GM12864 (cell line): ENCODE data around the gene FAM53A.
"Not testable (repeated sequence)": the region's sequence is repeated elsewhere in the genome, so short reads cannot be mapped to it uniquely, and the experiment has no call there.

Source experiments
- DNase-seq: peaks from one replicate; pipeline ENCODE4 v3.0.0-alpha.2; 2011; ENCODE audit warnings: low read depth
- H3K4me3 ChIP-seq: 2 replicates; pipeline ENCODE4 v1.5.1; 2011; ENCODE audit warnings: mild to moderate bottlenecking, low read depth, low read length, control low read depth
- TF ChIP-seq, protein P1 (sequence below): IDR thresholded peaks from 2 replicates; pipeline ENCODE4 v1.5.1; 2011; ENCODE audit warnings: low read depth, mild to moderate bottlenecking, moderate library complexity, low read length, control low read depth, inconsistent platforms; ENCODE audit errors: missing control alignments

The FAM53A gene

DNA sequence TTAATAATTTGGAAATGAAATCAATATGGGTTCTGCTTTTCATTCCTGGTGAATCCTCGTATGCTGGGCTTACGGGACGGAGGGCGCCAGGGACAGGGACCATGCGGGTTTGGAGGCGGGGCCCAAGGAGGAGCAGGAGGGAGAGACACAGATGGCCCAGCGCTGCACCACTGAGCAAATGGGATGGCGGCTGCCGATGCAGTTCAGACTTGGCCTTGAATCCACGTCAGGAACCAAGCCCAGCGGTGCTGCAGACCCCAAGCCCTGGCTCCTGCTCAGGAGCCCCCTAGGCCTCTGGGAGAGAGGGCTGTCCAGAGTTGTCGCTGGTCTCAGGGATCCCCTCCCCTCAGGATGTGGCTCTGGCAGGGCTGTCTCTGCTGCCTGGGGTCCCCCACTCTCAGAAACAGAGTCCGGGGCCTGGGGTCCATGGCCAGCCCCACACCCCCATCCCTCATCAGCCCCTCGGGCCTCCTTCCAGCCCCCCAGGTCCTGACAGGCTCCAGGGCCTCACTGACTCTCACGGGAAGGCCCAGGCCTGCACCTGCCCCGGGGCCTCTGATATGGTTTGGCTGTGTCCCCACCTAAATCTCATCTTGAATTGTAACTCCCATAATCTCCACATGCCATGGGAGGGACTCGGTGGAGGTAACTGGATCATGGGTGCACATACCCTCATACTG, 75.2 kb downstream of the FAM53A start:
- no peak for DNase-seq
- TF ChIP-seq, protein P1, sequence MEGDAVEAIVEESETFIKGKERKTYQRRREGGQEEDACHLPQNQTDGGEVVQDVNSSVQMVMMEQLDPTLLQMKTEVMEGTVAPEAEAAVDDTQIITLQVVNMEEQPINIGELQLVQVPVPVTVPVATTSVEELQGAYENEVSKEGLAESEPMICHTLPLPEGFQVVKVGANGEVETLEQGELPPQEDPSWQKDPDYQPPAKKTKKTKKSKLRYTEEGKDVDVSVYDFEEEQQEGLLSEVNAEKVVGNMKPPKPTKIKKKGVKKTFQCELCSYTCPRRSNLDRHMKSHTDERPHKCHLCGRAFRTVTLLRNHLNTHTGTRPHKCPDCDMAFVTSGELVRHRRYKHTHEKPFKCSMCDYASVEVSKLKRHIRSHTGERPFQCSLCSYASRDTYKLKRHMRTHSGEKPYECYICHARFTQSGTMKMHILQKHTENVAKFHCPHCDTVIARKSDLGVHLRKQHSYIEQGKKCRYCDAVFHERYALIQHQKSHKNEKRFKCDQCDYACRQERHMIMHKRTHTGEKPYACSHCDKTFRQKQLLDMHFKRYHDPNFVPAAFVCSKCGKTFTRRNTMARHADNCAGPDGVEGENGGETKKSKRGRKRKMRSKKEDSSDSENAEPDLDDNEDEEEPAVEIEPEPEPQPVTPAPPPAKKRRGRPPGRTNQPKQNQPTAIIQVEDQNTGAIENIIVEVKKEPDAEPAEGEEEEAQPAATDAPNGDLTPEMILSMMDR = no peak
- H3K4me3 ChIP-seq = no peak overlapping the region

DNA sequence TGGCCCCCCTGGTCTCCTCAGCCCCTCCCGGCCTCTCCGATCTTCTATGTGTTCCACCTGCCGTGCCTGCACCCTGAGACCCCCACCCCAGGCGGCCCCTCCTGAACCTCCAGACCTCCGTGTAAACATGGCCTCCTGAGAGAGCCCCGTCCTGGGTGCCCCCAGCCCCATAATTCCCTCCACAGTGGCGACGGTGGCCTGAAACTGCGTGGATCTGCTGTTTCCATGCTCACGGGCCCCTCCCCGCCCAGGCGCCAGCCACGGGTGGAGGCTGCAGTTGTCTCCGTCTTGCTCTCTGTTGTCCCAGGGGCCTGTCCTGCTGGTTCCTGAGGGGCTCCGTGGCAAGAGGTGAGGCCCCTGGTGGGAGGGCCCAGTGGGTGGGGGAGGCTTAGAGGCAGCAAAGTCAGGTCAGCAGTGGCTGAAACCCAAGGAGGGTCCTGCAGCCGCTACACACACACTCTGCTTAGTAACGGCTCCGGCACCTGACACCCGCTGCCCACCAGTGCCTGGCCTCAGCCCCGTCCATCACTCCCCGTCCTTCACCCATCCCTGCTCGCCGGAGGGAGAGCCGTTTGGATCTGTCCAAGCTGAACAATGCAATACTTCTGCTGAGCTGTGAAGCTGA, 75.8 kb downstream of the FAM53A start:
- no peak overlapping the region for H3K4me3 ChIP-seq
- TF ChIP-seq, protein P1 = no peak
- no peak for DNase-seq

DNA sequence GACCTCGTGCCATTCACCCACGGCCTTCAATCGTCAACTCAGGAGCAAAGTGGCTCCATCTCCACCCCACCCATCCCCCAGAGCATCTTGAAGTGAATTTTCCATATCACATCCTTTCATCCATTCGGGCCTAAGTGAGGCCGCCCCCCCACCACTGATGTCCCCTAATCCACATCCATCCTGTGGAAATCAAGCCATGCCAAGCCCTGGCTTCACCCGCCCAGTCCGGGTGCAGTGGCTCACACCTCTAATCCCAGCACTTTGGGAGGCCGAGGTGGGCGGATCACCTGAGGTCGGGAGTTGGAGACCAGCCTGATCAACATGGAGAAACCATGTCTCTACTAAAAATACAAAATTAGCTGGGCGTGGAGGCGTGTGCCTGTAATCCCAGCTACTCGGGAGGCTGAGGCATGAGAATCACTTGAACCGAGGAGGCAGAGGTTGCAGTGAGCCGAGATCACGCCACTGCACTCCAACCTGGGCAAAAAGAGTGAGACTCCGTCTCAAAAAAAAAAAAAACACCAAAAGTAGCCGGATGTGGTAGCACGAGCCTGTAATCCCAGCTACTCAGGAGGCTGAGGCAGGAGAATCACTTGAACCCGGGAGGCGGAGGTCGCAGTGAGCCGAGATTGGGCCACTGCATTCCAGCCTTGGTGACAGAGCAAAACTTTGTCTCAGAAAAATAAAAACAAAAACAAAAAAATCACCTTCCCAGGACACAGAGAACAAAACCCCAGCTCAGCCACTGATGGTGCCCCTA, 76.5 kb downstream of the FAM53A start:
- H3K4me3 ChIP-seq, DNase-seq: not testable (repeated sequence)

DNA sequence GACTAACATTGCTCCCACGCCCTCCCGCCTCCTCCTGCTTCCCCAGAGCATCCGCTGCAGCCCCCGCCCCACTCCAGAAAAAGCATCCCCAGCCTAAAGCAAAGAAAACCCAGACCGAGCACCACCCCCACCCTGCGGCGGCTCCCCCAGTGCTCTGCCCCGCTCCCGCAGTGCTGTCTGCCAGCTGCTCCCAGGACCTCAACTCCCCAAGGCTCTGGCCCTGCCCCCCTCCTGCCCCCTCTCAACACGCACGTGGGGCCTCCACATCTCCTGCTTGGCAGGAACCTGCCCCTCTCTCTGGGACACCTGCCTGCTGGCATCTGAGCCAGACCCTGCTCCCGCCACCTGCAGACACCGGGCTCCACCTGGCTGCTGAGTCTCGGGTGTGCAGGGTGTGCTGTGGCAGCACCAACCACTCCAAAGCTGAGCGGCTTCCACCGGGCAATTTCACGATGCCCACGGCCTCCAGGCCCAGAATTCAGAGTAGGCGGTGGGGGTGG, 79.4 kb downstream of the FAM53A start:
- no peak for DNase-seq
- TF ChIP-seq, protein P1 = no peak
- H3K4me3 ChIP-seq = no peak overlapping the region

DNA sequence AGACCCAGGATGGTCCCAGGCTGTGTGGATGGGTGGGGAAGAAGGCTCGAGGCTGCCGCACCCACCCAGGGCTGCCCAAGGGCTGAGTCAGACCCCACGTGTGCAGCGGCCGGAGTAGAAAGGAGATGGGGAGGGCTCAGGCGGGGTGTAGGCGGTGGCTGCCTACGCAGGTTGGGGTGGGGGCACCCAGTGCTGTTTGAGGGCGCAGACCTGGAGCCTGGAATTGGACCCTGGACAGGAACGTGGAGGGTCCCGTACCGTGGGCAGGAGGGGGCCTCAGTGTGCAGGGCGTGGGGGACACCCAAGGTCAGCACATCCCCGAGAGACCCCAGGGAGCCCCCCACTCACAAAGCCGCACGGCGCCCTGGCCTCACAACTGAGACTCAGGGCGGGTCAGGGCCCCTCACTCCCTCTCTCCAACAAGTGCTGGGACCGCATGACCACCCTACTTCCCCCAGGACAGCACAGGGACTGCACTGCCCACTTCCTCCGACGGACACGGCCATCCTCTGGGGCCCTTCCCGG, 79.9 kb downstream of the FAM53A start:
- TF ChIP-seq, protein P1 = no peak
- H3K4me3 ChIP-seq = no peak overlapping the region
- DNase-seq = no peak

DNA sequence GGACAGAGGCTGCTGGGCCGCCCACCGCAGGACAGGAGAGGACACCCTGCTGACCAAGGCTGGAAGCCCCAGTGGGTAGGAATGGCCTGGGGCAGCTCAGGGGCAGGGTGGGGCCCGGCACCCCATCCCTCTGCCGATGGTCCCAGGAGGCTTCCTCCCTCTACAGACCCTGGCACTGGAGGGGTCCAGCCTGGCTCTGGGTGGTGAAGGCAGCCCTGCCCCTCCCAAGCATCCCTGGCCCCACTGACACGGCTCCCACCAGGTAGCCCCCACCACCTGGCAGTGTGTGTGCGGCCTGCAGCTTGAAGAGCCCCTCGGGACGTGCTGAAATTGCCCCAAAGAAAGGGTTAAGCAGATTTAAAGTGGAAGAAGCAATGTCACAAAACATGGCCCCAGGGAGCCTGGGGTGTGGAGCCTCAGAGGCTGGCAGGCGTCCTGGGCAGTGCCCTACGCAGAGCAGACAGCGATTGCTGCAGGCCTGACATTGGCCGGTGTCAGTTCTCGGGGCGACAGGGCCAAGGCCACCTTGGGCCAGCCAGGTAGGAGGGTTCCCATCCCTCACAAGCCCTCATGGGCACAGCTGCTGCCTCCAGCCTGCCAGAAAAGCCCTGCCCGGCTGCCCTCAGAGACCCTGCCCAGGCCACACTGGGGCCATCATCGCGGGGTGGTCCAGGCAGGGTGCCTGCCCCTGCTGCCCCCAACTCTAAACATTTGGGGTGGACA, 80.5 kb downstream of the FAM53A start:
- DNase-seq = no peak
- H3K4me3 ChIP-seq = no peak overlapping the region

More for the DNA sequence above, 80.5 kb downstream of the FAM53A start:
- TF ChIP-seq, protein P1 = no peak
